Measurements from ENCODE around the gene CDH23. TPM values are rescaled to one million over a fixed set of nuclear protein-coding genes. Genes with fewer than 3 reads are reported as not detected.

The CDH23 gene
- total and polyA plus RNA-seq, 2 of the 8 experiments (the other 6 are each of a cell fraction or from before 2014, with no cell fraction given): 1.9 to 4.9 TPM

DNA sequence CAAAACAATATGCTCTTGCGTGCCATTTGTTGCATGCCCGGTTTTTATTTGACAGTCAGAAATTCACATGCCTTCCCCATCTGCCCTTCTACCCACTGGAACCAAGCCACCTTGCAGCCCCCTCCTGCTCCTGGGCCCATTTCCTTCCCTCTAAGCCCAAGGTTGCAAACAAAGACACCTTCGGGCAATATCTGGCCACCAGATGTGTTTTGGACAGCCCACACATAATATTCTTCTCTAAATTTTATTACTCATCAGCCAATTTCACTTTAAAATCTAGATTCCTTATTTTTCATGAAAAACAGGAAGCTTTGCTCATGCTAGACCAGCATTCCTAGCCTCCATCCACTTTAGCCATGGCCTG, 341.1 kb downstream of the CDH23 start:
- no peak overlapping the region for H3K27ac ChIP-seq (ENCODE audit: low read depth, low read length)
- H2AFZ ChIP-seq (ENCODE audit: low read length): no peak overlapping the region
- H4K20me1 ChIP-seq (replicated peaks in 1 of 2; ENCODE audit: control insufficient read depth in 1 of 2, insufficient read depth in 2 of 2, low read length in 2 of 2): no peaks in the 10 kb centered on the region
- 88% methylated on average over 3 of the region's 3 CpGs; no CpG with 5 or more reads in 1 of the 2 experiments for WGBS, 2 experiments (ENCODE audit: extremely low coverage in 1 of 2, insufficient coverage in 1 of 2, insufficient read length in 1 of 2, insufficient replicate concordance in 2 of 2, low coverage in 1 of 2, low lambda C conversion rate in 2 of 2, missing lambda C conversion rate in 1 of 2)
- H2BK15ac ChIP-seq (ENCODE audit: low read length): no peak overlapping the region
- DNase-seq (ENCODE audit: low read depth in 1 of 2, low spot score in 2 of 2) (no peak), FAIRE-seq (no peak)
- no peak overlapping the region for H2BK120ac ChIP-seq (replicated peaks; ENCODE audit: low read depth, low read length)
- POLR2A ChIA-PET (ENCODE audit: partially characterized antibody): no interaction called here
- H2BK12ac ChIP-seq (ENCODE audit: low read depth, low read length): no peak overlapping the region
- no peak overlapping the region for H3K9ac ChIP-seq (replicated peaks in 1 of 4; ENCODE audit: extremely low read depth in 1 of 4, low read depth in 3 of 4, low read length in 3 of 4)
- no peaks in the 10 kb centered on the region for H3K36me3 ChIP-seq (ENCODE audit: control insufficient read depth in 2 of 4, insufficient read depth in 4 of 4, low read length in 3 of 4)
- no peaks in the 10 kb centered on the region for H3K79me2 ChIP-seq (ENCODE audit: control insufficient read depth in 1 of 2, insufficient read depth in 2 of 2, low read length in 2 of 2)
- no peak overlapping the region for H2BK20ac ChIP-seq (ENCODE audit: low read length)
- H3K23ac ChIP-seq (ENCODE audit: insufficient read length): no peak overlapping the region
- H3K4me1 ChIP-seq (replicated peaks in 1 of 4; ENCODE audit: control insufficient read depth in 3 of 4, insufficient read depth in 4 of 4, low read length in 3 of 4): peaks cover 0 to 9% (median 4%) of the 10 kb centered on the region in 4 experiments; a peak in 4 of 7 replicates
- H3K23me2 ChIP-seq (ENCODE audit: low read depth, low read length): no peaks in the 10 kb centered on the region
- H4K5ac ChIP-seq (ENCODE audit: insufficient read length, low read depth, low read length): no peak overlapping the region
- no peak overlapping the region for H2BK5ac ChIP-seq (ENCODE audit: low read depth, low read length)
- H4K91ac ChIP-seq (replicated peaks; ENCODE audit: insufficient read length, low read length): no peak overlapping the region
- no peaks in the 10 kb centered on the region for H3K27me3 ChIP-seq (replicated peaks in 1 of 4; ENCODE audit: control insufficient read depth in 3 of 4, extremely low read depth in 1 of 4, insufficient read depth in 3 of 4, low read length in 3 of 4)
- H4K8ac ChIP-seq (ENCODE audit: extremely low read depth, insufficient read depth, low read length): no peak overlapping the region; the same call in 1 of the 2 replicates
- no peaks in the 10 kb centered on the region for H3K9me3 ChIP-seq (ENCODE audit: insufficient read depth in 2 of 2, low read depth in 1 of 2, low read length in 1 of 2)
- no peak overlapping the region for H3K14ac ChIP-seq (ENCODE audit: insufficient read length)
- CTCF ChIA-PET (ENCODE audit: partially characterized antibody): interaction anchor here (1.3 to 2.3 kb wide), 2 partner anchors 9 kb away, joined by 4 to 8 read pairs; no protein-coding TSS in a partner anchor
- no peak overlapping the region for H2AK5ac ChIP-seq (ENCODE audit: low read depth, low read length)
- no peaks in the 10 kb centered on the region for H3K79me1 ChIP-seq (ENCODE audit: low read depth, low read length)
- no peak overlapping the region for H3K18ac ChIP-seq (ENCODE audit: extremely low read depth, low read length)
- no peak overlapping the region for H3K56ac ChIP-seq (replicated peaks; ENCODE audit: insufficient read length, low read depth, low read length)
- H3K4me3 ChIP-seq (ENCODE audit: extremely low read depth in 1 of 4, insufficient read depth in 2 of 4, low read depth in 3 of 4, low read length in 4 of 4): no peak overlapping the region
- H3K4me2 ChIP-seq (ENCODE audit: insufficient read depth in 1 of 2, low read depth in 2 of 2, low read length in 2 of 2): no peak overlapping the region
- H3K4ac ChIP-seq (replicated peaks; ENCODE audit: insufficient read length, low read depth, low read length): no peak overlapping the region
- TF ChIP-seq BACH1 (IDR thresholded peaks at IDR 0.05; ENCODE audit: low read length) (no peak), CEBPB (IDR thresholded peaks at IDR 0.05; ENCODE audit: low read depth, low read length) (no peak), SIX5 (IDR thresholded peaks at IDR 0.05; ENCODE audit: low read depth, low read length) (no peak), KDM5A (IDR thresholded peaks at IDR 0.05; ENCODE audit: low read length) (no peak), HDAC2 (IDR thresholded peaks at IDR 0.05; ENCODE audit: borderline replicate concordance in 1 of 2, low read depth in 2 of 2, low read length in 2 of 2) (no peak)
- TF ChIP-seq, protein P1, sequence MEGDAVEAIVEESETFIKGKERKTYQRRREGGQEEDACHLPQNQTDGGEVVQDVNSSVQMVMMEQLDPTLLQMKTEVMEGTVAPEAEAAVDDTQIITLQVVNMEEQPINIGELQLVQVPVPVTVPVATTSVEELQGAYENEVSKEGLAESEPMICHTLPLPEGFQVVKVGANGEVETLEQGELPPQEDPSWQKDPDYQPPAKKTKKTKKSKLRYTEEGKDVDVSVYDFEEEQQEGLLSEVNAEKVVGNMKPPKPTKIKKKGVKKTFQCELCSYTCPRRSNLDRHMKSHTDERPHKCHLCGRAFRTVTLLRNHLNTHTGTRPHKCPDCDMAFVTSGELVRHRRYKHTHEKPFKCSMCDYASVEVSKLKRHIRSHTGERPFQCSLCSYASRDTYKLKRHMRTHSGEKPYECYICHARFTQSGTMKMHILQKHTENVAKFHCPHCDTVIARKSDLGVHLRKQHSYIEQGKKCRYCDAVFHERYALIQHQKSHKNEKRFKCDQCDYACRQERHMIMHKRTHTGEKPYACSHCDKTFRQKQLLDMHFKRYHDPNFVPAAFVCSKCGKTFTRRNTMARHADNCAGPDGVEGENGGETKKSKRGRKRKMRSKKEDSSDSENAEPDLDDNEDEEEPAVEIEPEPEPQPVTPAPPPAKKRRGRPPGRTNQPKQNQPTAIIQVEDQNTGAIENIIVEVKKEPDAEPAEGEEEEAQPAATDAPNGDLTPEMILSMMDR (IDR thresholded peaks at IDR 0.05; ENCODE audit: control extremely low read depth in 1 of 3, insufficient read depth in 1 of 3, low read depth in 1 of 3, low read length in 3 of 3): no peak
